Measurements from ENCODE around the gene PCDH8.

GRCh38 chr13:52891706-52892105, 43.3 kb upstream of the PCDH8 start:
- TF ChIP-seq CTCF (IDR thresholded peaks at IDR 0.05; ENCODE audit: poor library complexity, severe bottlenecking) (no peak), EZH2 (IDR thresholded peaks at IDR 0.05; ENCODE audit: borderline replicate concordance, insufficient read depth, low read length, poor library complexity, severe bottlenecking) (no peak), MXI1 (conservative IDR thresholded peaks at IDR 0.05; ENCODE audit: poor library complexity, severe bottlenecking) (no peak), EP300 (conservative IDR thresholded peaks at IDR 0.05; ENCODE audit: poor library complexity, severe bottlenecking) (no peak), RAD21 (conservative IDR thresholded peaks at IDR 0.05) (no peak), SMC3 (conservative IDR thresholded peaks at IDR 0.05; ENCODE audit: poor library complexity) (no peak), POLR2AphosphoS5 (IDR thresholded peaks at IDR 0.05) (no peak), REST (IDR thresholded peaks at IDR 0.05; ENCODE audit: borderline replicate concordance) (no peak), TAF1 (IDR thresholded peaks at IDR 0.05; ENCODE audit: low read depth) (no peak)

Data from neural cell (in vitro differentiated cells).